RWPE1 (cell line): ENCODE measurements around the gene SLC6A5.

Experiments used
- CTCF ChIA-PET: fragments of 350-600 bp; sonication (Branson Sonifier 250); formaldehyde crosslinking; extraction: SDS; loops from one replicate; lab custom pipeline; 2021; lab: Yijun Ruan, JAX
- POLR2A ChIA-PET: fragments of 400-600 bp; formaldehyde crosslinking; extraction: SDS; loops from one replicate; lab custom pipeline; 2020; ENCODE audit warnings: antibody characterized with exemption; ENCODE audit not compliant: low non-redundant PET; lab: Yijun Ruan, JAX
- DNase-seq: peaks from one replicate; pipeline ENCODE4 v3.0.0; 2012; ENCODE audit warnings: low spot score
- H3K27ac ChIP-seq: fragments of 450-650 bp; 2 replicates; pipeline ENCODE4 v1.5.1; 2017
- CTCF ChIP-seq: fragments of 450-650 bp; conservative IDR thresholded peaks from 2 replicates; pipeline ENCODE4 v1.5.1; 2017; ENCODE audit warnings: low read depth, mild to moderate bottlenecking

The SLC6A5 gene

GRCh38 chr11:20584093-20584774 lies 15.2 kb upstream of the SLC6A5 start:
- POLR2A ChIA-PET, result no interaction called here
- CTCF ChIA-PET, result no interaction called here
- DNase-seq, result peak; percentile 26
- H3K27ac ChIP-seq, result no peak overlapping the region
- TF ChIP-seq CTCF, result no peak

- no peak for DNase-seq
- ChIA-PET CTCF (interaction anchor here (1.0 kb wide), 1 partner anchor 21 kb away, joined by 3 read pairs; no protein-coding TSS in a partner anchor), POLR2A (no interaction called here)
- TF ChIP-seq CTCF, result no peak
- no peak overlapping the region for H3K27ac ChIP-seq
These were observed 9.6 kb upstream of the SLC6A5 start for GRCh38 chr11:20589796-20590195.

- ChIA-PET POLR2A (no interaction called here), CTCF (interaction anchor here (0.6 to 1.0 kb wide), 2 partner anchors 21 to 718 kb away, joined by 3 read pairs; no protein-coding TSS in a partner anchor)
- no peak overlapping the region for H3K27ac ChIP-seq
- no peak for TF ChIP-seq CTCF
- DNase-seq, result no peak
These were observed 9.0 kb upstream of the SLC6A5 start for GRCh38 chr11:20590381-20590780.

- ChIA-PET POLR2A (no interaction called here), CTCF (interaction anchor here (0.5 kb wide), 1 partner anchor 17 kb away, joined by 3 read pairs; no protein-coding TSS in a partner anchor)
- no peak overlapping the region for H3K27ac ChIP-seq
- no peak for TF ChIP-seq CTCF
- no peak for DNase-seq
These were observed 6.7 kb upstream of the SLC6A5 start for GRCh38 chr11:20592741-20593140.

GRCh38 chr11:20594274-20595061 lies 4.9 kb upstream of the SLC6A5 start:
- ChIA-PET CTCF (no interaction called here), POLR2A (no interaction called here)
- no peak for TF ChIP-seq CTCF
- H3K27ac ChIP-seq, result no peak overlapping the region
- DNase-seq, result no peak

GRCh38 chr11:20595101-20595500 lies 4.3 kb upstream of the SLC6A5 start:
- TF ChIP-seq CTCF, result no peak
- CTCF ChIA-PET, result no interaction called here
- POLR2A ChIA-PET, result no interaction called here
- no peak for DNase-seq
- no peak overlapping the region for H3K27ac ChIP-seq
